H4 (cell line): ENCODE results near the gene PTPRD. TPM values are rescaled to one million over a fixed set of nuclear protein-coding genes. Genes with fewer than 3 reads are reported as not detected.

Experiments
- DNase-seq: peaks from one replicate; pipeline ENCODE4 v3.0.0-alpha.2; 2015; ENCODE audit warnings: low spot score
- total RNA-seq: library from RNA; depleted of rRNA; stranded (reverse); fragments of >200 nt; shearing (Covaris generic); gene quantifications from 2 replicates; pipeline ENCODE4 v1.2.3, GENCODE V29; 2014

The PTPRD gene
- total RNA-seq, 1 experiment from 2014 or later = 3.8 TPM

GRCh38 chr9:8864545-8864896 is 1748.3 kb downstream of the PTPRD start:
- DNase-seq = no peak

GRCh38 chr9:8863886-8864544 is 1748.8 kb downstream of the PTPRD start:
- DNase-seq = no peak

- DNase-seq = no peak
Observed at GRCh38 chr9:8863069-8863468, 1749.7 kb downstream of the PTPRD start.

GRCh38 chr9:8860925-8861324 is 1751.9 kb downstream of the PTPRD start:
- peak; percentile 13 for DNase-seq

GRCh38 chr9:8860086-8860485 is 1752.7 kb downstream of the PTPRD start:
- DNase-seq = no peak

GRCh38 chr9:8859416-8859815 is 1753.4 kb downstream of the PTPRD start:
- DNase-seq = no peak

- DNase-seq = no peak
Observed at GRCh38 chr9:8858596-8859161, 1754.1 kb downstream of the PTPRD start.

- no peak for DNase-seq
Observed at GRCh38 chr9:8857926-8858595, 1754.7 kb downstream of the PTPRD start.

GRCh38 chr9:8857068-8857925 is 1755.5 kb downstream of the PTPRD start:
- DNase-seq = no peak

GRCh38 chr9:8856396-8857067 is 1756.3 kb downstream of the PTPRD start:
- DNase-seq = no peak

- peak; percentile 18 for DNase-seq
Observed at GRCh38 chr9:8855046-8855445, 1757.8 kb downstream of the PTPRD start.

- no peak for DNase-seq
Observed at GRCh38 chr9:8852301-8852864, 1760.4 kb downstream of the PTPRD start.

- no peak for DNase-seq
Observed at GRCh38 chr9:8850914-8851313, 1761.9 kb downstream of the PTPRD start.

GRCh38 chr9:8845808-8846207 is 1767.0 kb downstream of the PTPRD start:
- no peak for DNase-seq

GRCh38 chr9:8845376-8845775 is 1767.4 kb downstream of the PTPRD start:
- DNase-seq = no peak

GRCh38 chr9:8844549-8844948 is 1768.3 kb downstream of the PTPRD start:
- DNase-seq = no peak

GRCh38 chr9:8842402-8843193 is 1770.2 kb downstream of the PTPRD start:
- no peak for DNase-seq

- no peak for DNase-seq
Observed at GRCh38 chr9:8838136-8838535, 1774.7 kb downstream of the PTPRD start.

GRCh38 chr9:8835291-8835690 is 1777.5 kb downstream of the PTPRD start:
- DNase-seq = no peak

- no peak for DNase-seq
Observed at GRCh38 chr9:8832955-8833354, 1779.8 kb downstream of the PTPRD start.

GRCh38 chr9:8832386-8832785 is 1780.4 kb downstream of the PTPRD start:
- DNase-seq = no peak
